SU-DHL-6 (cell line): ENCODE data around the gene SPTLC3.

Experiments
- H2AFZ ChIP-seq: fragments of 200-600 bp; sonication (generic); 2 replicates; pipeline ENCODE4 v1.6.1; 2014; ENCODE audit warnings: low read depth, mild to moderate bottlenecking, moderate library complexity, mixed read lengths, antibody characterized with exemption, low read length; ENCODE audit not compliant: severe bottlenecking
- H3F3A ChIP-seq: fragments of 200-600 bp; shearing (Covaris generic); 2 replicates; pipeline ENCODE4 v1.6.0; 2016; ENCODE audit warnings: antibody characterized with exemption, mild to moderate bottlenecking; ENCODE audit not compliant: insufficient read depth
- H3K27ac ChIP-seq: fragments of 200-600 bp; sonication (generic); 2 replicates; pipeline ENCODE4 v1.5.1; 2016; ENCODE audit warnings: low read depth, mild to moderate bottlenecking, low read length, moderate library complexity, mixed read lengths
- H3K27me3 ChIP-seq: fragments of 200-600 bp; sonication (generic), shearing (Covaris generic); 2 replicates; pipeline ENCODE4 v1.6.0; 2014; ENCODE audit warnings: mild to moderate bottlenecking, low read length
- H3K36me3 ChIP-seq: fragments of 200-600 bp; sonication (generic); 2 replicates; pipeline ENCODE4 v1.6.1; 2014; ENCODE audit warnings: mild to moderate bottlenecking, low read length, mixed read lengths
- H3K4me2 ChIP-seq: fragments of 300-600, 200-600 bp; shearing (Covaris generic), sonication (generic); 2 replicates; pipeline ENCODE4 v1.6.0; 2014; ENCODE audit warnings: low read length, low read depth, mild to moderate bottlenecking; ENCODE audit not compliant: poor library complexity, severe bottlenecking
- H3K4me3 ChIP-seq: fragments of 200-600 bp; sonication (generic); 2 replicates; pipeline ENCODE4 v1.5.1; 2014; ENCODE audit warnings: antibody characterized with exemption, low read length, mild to moderate bottlenecking, mixed read lengths; ENCODE audit not compliant: insufficient read depth, poor library complexity, severe bottlenecking
- H3K79me2 ChIP-seq: fragments of 200-600 bp; sonication (generic); 2 replicates; pipeline ENCODE4 v1.6.1; 2014; ENCODE audit warnings: mild to moderate bottlenecking, low read length, moderate library complexity; ENCODE audit not compliant: insufficient read depth
- H3K9ac ChIP-seq: fragments of 200-600 bp; sonication (generic); 2 replicates; pipeline ENCODE4 v1.7.0; 2014; ENCODE audit warnings: mild to moderate bottlenecking, low read length
- H3K9me2 ChIP-seq: fragments of 200-600 bp; sonication (generic); replicated peaks from 2 replicates; pipeline ENCODE4 v1.6.1; 2014; ENCODE audit warnings: low read length; ENCODE audit not compliant: insufficient read depth
- H3K9me3 ChIP-seq: fragments of 200-600 bp; sonication (generic); 2 replicates; pipeline ENCODE4 v1.6.1; 2014; ENCODE audit warnings: low read length, mixed read lengths; ENCODE audit not compliant: insufficient read depth
- H4K20me1 ChIP-seq: fragments of 200-600 bp; sonication (generic); 2 replicates; pipeline ENCODE4 v1.6.1; 2014; ENCODE audit warnings: low read depth, mild to moderate bottlenecking, antibody characterized with exemption, low read length, moderate library complexity, mixed read lengths
- CTCF ChIP-seq: fragments of 200-600 bp; sonication (generic); IDR thresholded peaks from one replicate; pipeline ENCODE4 v1.5.1; 2017; ENCODE audit warnings: antibody characterized with exemption, mild to moderate bottlenecking, low read length, moderate library complexity; ENCODE audit not compliant: insufficient read depth, poor library complexity, severe bottlenecking
- EZH2phosphoT487 ChIP-seq: fragments of 200-600 bp; sonication (generic), shearing (Covaris generic); conservative IDR thresholded peaks from 2 replicates; pipeline ENCODE4 v1.6.1; 2018; ENCODE audit warnings: mild to moderate bottlenecking, antibody characterized with exemption, low read length, moderate library complexity, mixed read lengths

Gene SPTLC3

GRCh38 chr20:13092111-13092510, 83.3 kb downstream of the SPTLC3 start:
- Histone ChIP-seq H3F3A (no peaks in the 10 kb centered on the region), H3K79me2 (no peaks in the 10 kb centered on the region), H2AFZ (no peak overlapping the region), H3K9ac (no peak overlapping the region), H3K9me2 (no peaks in the 10 kb centered on the region), H3K4me2 (no peak overlapping the region), H4K20me1 (no peaks in the 10 kb centered on the region), H3K4me3 (no peak overlapping the region), H3K27ac (no peak overlapping the region), H3K27me3 (no peaks in the 10 kb centered on the region), H3K36me3 (no peaks in the 10 kb centered on the region), H3K9me3 (no peaks in the 10 kb centered on the region)
- TF ChIP-seq EZH2phosphoT487: no peak
- TF ChIP-seq CTCF: no peak

GRCh38 chr20:13094976-13095375, 86.2 kb downstream of the SPTLC3 start:
- Histone ChIP-seq H3K79me2 (no peaks in the 10 kb centered on the region), H3K36me3 (no peaks in the 10 kb centered on the region), H3K9me2 (no peaks in the 10 kb centered on the region), H3F3A (no peaks in the 10 kb centered on the region), H3K9ac (no peak overlapping the region), H3K4me3 (no peak overlapping the region), H3K4me2 (no peak overlapping the region), H3K27ac (no peak overlapping the region), H4K20me1 (no peaks in the 10 kb centered on the region), H3K9me3 (no peaks in the 10 kb centered on the region), H2AFZ (no peak overlapping the region), H3K27me3 (no peaks in the 10 kb centered on the region)
- TF ChIP-seq EZH2phosphoT487 (no peak), CTCF (no peak)

GRCh38 chr20:13098720-13099355, 90.1 kb downstream of the SPTLC3 start:
- Histone ChIP-seq H4K20me1 (no peaks in the 10 kb centered on the region), H3K27me3 (no peaks in the 10 kb centered on the region)

More at GRCh38 chr20:13098720-13099355, 90.1 kb downstream of the SPTLC3 start:
- Histone ChIP-seq H3K27ac (no peak overlapping the region), H3K9ac (no peak overlapping the region), H3K36me3 (no peaks in the 10 kb centered on the region), H3K9me2 (no peaks in the 10 kb centered on the region), H3F3A (no peaks in the 10 kb centered on the region), H3K4me2 (no peak overlapping the region), H3K79me2 (no peaks in the 10 kb centered on the region), H3K9me3 (no peaks in the 10 kb centered on the region), H3K4me3 (no peak overlapping the region), H2AFZ (no peak overlapping the region)
- TF ChIP-seq CTCF (no peak), EZH2phosphoT487 (no peak)
